ENCODE measurements around the gene TRPT1.

TRPT1 gene

DNA sequence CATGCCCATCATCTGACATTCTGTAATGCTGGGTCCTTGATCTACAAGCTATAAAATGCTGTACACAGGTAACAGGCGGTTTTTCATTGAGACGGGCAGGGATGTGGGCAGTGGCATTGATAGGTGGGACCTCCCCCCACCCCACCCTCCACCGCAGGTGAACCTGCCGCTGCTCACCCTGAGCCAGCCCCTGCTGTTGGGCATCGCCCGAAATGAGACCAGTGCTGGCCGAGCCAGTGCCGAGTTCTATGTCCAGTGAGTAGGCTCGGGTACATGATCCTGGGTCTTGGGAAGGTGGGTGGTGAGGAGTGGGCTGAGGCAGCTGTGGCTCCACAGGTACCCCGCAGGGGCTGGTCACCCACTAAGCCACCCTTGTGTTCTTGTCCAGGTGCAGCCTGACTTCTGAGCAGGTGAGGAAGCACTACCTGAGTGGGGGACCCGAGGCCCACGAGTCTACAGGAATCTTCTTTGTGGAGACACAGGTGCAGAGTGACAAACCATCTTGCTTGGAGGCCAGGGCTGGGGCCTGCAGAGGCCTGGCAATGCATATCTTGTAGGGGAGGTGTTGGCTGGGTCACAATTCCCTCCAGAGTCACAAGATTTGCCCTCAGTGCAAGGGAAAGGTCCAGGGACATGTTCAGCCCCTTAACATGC lies 3.2 kb upstream of the TRPT1 start:
- DNase-seq = no peak

DNA sequence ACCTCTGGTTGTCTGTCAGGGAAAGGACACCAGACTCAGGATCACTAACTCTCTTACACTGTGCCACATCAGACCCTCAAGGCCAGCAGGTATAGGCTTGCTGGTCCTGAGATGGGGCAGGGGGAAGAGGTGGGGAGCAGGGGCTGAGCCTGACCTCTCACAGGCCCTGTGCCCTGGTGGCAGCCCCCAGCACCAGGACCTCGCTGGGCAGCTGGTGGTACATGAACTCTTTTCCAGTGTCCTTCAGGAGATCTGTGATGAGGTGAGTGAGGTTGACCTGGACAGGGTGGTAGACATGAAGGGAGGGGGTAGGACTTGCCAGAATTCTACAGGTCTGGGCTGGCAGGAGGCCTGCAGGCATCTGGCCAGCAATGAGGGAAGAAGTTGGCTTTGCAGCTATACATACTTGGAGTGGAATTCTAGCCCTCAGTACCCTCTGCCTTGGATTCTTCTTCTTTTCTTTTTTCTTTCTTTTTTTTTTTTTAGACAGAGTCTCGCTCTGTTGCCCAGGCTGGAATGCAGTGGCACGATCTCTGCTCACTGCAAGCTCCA lies 1.5 kb upstream of the TRPT1 start:
- DNase-seq = no peak

DNA sequence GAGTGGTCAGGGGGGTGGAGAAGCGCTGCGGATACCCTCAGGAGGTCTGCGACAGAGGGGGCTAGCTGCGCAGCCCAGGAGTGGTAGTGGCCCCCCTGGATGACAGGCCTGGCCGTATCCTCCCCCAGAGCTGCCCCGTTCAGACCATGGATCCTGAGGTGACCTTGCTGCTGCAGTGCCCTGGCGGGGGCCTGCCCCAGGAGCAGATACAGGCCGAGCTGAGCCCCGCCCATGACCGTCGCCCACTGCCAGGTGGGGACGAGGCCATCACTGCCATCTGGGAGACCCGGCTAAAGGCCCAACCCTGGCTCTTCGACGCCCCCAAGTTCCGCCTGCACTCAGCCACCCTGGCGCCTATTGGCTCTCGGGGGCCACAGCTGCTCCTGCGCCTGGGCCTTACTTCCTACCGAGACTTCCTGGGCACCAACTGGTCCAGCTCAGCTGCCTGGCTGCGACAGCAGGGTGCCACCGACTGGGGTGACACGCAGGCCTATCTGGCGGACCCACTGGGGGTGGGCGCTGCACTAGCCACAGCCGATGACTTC lies 593 bp upstream of the TRPT1 start:
- DNase-seq = peak in 2 of 3 experiments; percentile 79 to 80

DNA sequence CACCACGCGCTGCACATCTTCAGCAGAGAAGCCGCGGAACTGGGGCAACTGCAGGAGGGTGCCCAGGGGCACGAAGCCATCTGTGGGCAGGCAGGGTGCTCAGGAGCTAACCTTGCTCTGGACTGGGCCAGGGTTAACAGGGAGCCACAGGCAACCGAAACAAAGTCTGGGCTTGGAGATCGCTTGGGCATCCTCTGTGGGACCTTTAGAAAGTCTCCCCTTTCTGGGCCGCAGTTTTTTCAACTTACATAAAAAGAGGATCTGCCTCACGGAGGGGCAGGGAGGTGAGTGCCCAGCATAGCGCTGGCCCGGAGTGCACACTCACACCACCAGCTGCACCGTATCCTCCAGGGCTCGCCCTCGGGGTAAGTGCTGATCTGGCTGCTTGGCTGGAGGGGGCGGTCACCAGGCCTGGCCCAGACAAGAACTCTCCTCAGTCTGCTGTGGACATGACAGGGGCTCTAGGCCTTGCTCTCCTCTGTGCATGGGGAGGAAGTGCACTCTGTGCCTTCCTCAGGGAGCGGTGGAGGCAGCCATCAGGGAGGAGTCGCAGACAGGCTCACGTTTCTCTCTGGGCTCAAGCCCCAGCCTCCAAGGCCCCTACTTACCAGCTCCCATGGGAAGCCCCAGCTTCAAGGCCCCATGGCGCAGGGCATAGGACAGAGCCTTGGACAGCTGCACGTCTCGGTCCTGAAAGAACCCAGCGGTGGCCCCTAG lies 937 bp downstream of the TRPT1 start:
- no peak for DNase-seq

DNA sequence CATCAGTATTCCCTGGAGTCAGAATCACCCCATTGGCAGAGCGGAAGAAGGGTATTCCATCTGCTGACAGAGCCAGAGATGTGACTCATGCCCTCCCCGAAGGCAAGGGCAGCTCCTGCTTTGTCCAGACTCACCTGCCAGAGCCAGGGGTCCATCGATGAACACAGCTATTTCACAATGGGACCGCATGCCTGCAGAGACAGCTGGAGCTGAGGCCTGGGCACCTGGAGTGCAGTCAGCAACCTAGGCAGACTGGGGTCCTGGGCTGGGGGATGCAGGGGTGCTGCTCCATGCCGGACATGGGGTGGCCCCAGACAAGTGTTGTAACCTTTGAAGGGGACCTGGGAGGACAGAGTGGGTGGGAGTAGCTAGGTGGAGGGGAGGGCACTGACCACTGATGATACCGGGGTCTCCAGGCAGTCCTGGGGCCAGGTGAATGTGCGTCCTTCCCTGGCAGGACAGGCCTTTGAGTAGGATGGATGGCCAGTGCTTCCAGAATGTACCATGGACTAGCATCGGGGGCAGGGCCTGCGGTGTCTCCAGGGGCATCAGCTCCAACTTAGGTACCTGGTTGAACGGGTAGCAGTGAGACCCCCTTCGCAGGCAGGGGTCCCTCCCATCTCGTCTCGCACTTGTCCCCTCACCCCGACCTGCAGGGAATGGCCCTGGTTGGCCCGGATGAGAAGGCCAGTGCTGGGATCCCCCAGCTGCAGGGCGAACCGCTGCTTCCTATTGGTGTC lies 1.7 kb downstream of the TRPT1 start:
- DNase-seq = no peak

DNA sequence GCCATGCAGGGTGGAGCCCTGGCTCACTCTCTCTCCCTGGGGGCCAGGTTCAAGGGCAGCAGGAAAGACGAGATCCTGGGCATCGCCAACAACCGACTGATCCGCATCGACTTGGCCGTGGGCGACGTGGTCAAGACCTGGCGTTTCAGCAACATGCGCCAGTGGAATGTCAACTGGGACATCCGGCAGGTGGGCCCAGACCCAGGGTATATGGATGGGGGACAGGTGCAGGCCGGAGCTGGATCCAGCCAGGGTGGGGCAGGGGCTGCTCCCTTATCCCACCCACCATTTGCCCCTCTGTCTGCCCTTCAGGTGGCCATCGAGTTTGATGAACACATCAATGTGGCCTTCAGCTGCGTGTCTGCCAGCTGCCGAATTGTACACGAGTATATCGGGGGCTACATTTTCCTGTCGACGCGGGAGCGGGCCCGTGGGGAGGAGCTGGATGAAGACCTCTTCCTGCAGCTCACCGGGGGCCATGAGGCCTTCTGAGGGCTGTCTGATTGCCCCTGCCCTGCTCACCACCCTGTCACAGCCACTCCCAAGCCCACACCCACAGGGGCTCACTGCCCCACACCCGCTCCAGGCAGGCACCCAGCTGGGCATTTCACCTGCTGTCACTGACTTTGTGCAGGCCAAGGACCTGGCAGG lies 2.9 kb downstream of the TRPT1 start:
- DNase-seq = no peak

DNA sequence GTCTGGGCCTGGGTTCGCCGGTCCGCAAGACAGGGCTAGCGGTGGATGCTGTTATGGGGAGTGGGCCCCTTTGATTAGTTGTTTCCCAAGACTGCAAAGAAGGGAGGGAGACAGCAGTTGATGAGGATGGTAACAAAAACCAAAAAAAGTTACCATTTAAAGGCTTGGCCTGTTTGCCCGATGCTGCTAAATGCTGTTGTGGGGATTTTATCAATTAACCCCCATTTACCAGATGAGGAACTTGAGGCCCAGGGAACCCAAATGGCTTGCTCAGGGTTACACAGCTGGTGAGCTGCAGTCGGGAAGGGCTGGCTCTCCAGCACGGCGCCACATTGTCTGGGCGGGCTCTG lies 3.4 kb downstream of the TRPT1 start:
- DNase-seq = peak in 1 of 3 experiments; percentile 75

DNA sequence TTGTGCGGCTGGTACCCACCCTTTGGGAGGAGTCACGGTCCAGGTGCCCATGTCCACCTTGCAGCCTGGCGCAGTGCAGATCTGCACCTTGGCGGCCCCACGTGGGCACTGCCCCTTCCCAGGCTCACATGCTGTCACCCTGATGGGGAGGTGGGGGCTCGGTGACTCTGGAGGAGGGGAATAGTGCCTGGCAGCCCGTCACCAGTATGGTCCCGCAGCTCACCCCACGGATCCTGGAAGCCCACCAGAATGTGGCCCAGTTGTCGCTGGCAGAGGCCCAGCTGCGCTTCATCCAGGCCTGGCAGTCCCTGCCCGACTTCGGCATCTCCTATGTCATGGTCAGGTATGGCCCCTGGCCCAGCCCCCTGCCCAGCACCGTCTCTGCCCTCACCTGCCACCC lies 5.2 kb downstream of the TRPT1 start:
- no peak for DNase-seq

DNA sequence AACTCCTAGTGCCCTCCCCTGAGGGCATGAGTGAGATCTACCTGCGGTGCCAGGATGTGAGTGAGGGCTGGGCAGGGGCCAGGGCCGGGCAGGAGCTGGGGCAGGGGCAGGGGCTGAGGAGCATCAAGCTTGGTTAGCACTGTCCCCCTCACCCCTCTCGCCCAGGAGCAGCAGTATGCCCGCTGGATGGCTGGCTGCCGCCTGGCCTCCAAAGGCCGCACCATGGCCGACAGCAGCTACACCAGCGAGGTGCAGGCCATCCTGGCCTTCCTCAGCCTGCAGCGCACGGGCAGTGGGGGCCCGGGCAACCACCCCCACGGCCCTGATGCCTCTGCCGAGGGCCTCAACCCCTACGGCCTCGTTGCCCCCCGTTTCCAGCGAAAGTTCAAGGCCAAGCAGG lies 5.7 kb downstream of the TRPT1 start:
- DNase-seq = no peak

DNA sequence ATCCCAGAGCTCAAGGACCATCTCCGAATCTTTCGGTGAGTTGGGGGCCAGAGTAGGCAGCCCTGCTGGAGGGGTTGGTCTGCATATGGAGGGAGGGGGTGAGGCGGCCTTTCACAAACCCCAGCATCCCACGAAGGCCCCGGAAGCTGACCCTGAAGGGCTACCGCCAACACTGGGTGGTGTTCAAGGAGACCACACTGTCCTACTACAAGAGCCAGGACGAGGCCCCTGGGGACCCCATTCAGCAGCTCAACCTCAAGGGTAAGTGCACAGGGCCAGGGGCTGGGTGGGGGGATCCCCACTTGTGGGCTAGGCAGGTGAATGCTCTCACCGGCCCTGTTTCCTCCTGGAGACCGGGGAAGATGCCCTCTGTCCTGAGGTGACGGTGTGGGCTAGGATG lies 6.2 kb downstream of the TRPT1 start:
- DNase-seq = no peak

DNA sequence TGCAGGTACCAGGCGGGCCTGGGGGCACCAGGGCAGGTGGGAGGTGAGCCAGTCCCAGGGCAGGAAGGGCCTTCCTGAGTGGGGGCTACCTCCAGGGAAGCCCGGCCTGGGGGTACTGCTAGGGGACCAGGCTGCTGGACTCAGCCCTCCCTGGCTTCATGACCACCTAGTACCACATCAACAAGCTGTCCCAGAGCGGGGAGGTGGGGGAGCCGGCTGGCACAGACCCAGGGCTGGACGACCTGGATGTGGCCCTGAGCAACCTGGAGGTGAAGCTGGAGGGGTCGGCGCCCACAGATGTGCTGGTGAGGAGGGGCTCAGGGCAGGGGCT lies 6.7 kb downstream of the TRPT1 start:
- DNase-seq = no peak

DNA sequence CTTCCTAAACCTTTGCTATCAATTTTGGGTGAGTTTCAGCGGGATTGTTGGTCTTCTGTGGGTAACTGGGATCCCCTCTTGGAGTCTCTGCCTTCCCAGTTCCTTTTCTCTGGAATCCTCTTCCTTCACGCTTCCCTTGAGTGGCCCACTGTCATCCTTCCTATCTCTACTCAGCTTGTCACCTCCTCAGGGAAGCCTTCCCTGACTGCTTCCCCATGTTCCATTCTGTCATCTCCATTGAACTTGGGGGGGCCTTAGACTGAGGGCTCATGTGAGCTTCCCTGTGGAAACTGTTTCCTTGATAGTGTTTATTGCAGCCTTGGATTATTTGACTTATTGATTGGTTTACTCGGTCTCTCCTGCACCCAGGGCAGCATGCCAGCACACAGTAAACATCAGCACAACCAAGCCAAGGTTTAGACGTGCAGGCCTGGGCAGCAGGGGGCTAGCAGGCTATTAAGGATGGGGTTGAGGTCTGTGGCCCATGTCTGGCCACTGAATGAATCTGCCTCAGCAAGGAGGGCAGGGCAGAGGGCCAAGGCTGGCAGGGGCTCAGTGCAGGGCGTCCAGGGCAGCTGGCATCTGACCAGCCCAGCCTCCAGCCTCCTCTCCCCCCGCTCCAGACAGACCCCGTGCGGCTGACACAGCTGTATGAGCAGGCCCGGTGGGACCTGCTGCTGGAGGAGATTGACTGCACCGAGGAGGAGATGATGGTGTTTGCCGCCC lies 7.2 kb downstream of the TRPT1 start:
- DNase-seq = no peak

DNA sequence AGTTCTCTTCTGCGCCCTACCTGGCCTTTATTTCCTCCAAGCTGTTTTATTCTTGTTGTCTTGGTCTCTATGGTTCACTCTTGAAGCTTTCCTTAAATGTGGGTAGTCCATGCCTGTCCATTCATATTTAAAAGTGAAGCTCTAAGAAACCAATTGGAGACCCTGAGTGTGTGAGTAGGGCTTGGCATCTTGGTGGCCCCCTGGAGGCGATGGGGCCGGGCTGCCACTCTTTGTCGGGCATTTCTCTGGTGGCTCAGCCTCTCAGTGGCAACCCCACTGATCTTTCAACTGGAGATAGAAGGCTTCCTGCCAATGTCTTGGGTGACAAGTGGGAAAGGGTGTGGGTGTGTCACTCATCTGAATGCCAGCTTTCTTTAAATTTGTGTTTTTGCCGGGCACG lies 9.1 kb downstream of the TRPT1 start:
- DNase-seq = no peak

DNA sequence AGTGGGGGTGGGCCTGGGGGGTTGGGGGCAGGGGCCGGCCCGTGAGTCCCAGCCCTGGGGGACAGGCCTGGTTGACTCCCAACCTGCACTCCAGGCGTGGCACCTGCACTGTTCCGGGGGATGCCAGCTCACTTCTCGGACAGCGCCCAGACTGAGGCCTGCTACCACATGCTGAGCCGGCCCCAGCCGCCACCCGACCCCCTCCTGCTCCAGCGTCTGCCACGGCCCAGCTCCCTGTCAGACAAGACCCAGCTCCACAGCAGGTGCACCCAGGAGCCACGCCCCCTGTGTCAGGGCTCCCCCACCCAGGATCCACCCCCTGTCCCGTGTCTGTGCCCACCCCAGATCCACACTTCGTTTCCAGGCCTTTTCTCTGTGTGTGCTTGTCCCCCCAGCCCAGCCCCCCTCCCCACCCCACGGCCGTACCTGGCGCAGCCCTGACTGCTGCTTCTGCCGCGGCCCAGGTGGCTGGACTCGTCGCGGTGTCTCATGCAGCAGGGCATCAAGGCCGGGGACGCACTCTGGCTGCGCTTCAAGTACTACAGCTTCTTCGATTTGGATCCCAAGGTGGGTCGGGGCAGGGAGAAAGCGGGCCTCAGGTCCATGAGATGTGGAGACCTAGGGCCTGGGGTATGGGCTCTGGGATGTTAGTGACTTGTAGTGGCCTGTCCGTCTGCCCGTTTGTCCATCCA lies 14.7 kb downstream of the TRPT1 start:
- no peak for DNase-seq

DNA sequence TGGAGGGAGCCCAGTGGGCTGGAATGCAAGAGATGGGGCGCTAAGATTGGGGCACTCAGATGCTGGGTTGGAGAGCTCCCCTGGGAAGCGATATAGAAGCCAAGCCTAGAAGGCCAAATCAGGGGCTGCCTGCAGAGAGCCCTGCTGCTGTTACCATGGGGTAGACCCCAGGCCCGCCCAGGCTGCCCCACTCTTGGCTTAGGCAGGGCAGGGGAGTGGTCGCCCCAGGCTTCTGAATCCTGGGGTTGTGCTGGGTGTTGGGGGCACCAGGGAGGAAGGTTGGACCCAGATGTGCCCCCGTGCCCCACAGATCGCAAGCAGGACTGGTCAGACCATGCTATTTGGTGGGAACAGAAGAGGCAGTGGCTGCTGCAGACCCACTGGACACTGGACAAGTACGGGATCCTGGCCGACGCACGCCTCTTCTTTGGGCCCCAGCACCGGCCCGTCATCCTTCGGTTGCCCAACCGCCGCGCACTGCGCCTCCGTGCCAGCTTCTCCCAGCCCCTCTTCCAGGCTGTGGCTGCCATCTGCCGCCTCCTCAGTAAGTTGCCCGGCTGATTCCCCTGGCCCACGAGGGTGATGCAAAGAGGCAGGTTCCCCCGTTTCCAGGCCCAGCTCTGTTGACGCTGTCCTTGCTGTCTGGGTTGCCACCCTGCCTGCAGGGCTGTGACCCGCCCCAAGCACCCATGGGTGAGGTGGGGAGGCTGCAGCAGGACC lies 15.5 kb downstream of the TRPT1 start:
- DNase-seq = no peak

DNA sequence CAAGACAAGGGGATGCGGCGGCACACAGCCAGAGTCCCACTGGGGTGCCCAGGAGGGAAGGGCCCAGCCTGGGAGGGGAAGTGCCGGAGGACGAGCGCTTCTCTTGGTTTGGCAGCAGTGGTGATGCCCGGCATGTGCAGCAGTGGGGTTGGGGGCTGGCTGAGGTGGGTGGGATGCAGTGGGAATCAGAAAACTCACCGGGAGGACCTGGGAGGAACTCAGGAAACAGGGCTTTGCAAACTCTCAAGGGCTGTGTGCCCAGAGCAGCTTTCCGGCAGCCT lies 16.5 kb downstream of the TRPT1 start:
- DNase-seq = no peak

DNA sequence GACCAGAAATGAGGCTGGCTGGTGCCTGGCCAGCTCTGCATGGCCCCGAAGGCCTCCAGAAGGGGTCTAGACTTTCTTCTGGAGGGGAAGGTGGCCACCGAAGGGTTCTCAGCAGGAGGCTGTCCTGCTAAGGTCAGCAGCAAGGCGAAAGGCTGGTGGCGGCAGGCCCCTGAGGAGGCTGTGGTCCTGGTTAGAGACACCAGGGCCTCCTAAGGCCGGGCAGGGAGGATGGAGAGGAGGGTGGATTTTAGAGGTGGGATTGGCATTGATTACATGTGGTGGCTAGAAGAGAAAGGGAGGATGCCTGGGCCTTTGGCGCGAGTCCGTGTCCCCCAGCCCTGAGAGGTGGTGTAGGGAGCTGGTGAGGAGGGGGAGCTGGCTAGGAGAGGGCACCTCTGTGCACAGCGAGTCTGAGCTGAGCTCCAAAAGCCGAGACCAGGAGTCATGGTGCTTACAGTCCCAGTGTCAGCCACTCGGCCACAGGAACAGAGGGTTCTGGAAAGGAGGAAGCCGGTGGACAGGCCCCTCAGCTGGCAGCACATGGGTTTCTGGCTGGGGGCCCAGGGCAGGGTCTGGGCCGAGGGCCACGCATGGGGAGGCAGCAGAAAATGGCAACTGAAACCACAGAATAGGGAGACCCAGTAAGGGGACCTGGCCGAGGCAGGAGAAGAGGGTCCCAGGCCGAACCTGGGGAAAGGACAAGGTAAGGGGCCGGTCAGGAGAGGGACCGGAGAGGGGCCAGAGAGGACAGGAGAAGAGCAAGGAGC lies 17.0 kb downstream of the TRPT1 start:
- DNase-seq = no peak

DNA sequence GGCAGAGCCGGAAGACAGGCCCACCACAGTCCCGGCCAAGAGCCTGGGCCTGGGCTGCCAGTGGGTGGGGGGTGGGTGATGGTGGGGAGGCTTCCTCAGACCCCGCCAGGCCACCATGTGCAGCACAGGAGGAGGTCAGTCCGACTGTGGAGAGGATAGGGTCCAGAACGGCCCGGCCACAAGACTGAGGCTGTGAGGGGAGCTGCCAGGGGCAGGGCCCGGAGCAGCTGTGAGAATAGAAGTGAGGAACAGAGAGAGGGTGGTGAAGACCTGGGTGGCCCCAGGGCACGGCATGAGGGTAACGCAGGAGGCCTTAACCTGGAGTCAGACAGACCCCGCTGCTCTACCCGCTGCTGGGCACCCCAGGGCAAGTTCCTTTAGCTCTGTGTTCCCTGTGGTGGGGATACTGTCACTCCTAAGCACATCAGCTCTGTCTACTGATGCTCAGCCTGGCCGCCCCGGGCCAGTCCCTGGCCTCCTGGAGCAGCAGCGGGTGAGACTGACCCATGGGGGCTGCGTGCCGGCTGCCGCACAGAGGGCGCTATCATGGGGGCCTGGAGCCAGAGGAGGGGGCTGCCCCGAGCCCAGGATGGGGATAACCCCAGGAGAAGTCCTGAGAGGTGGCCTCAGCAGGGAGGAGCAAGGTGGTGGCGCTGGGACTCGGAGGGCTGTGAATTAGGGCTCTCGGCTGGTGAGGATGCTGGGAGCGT lies 17.7 kb downstream of the TRPT1 start:
- DNase-seq = no peak

DNA sequence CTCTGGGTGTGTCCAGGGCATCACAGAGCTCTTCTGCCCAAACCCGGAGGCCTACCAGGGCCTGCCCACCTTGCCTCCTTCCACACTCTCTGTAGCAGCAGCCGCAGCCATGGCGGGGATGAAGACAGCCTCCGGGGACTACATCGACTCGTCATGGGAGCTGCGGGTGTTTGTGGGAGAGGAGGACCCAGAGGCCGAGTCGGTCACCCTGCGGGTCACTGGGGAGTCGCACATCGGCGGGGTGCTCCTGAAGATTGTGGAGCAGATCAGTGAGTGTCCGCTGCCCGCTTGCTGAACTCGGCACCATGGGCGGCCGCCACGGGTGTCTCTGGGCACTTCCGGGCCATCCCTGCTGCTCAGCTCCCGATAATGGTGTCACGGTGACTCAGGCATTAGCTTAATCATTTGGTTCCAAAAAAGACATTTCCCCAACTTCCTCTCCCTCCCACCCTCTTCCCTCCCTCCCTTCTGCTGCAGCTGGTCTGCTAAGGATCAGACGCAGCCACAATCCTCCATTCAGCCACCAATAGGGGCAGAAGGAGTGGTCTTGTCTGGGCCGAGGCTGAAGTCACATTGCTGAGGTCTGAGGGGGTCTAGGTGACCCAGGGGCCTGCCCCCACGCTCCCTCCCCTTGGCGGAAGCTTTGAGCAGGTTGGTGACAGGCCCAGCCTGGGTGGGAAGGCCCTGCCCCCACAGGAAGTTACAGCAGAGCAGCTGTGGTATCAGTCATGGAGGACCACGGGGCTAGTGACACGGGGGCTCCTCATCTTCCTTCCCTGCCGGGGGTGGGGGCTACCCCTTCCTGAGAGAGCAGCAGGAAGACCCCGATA lies 18.5 kb downstream of the TRPT1 start:
- DNase-seq = no peak

All from NCI-H1417 (cell line).